ENCODE results near the gene FRMD4A.

Gene FRMD4A

GRCh38 chr10:14350006-14350405 is 19.3 kb upstream of the FRMD4A start:
- DNase-seq (ENCODE audit: insufficient read length, low spot score), result no peak
- TF ChIP-seq POU2F2 (IDR thresholded peaks at IDR 0.05; ENCODE audit: low read depth, low read length) (no peak), POLR2AphosphoS5 (IDR thresholded peaks at IDR 0.05; ENCODE audit: low read depth, low read length) (no peak), PAX5 (IDR thresholded peaks at IDR 0.05; ENCODE audit: insufficient read depth, low read length, severe bottlenecking) (no peak), POLR2A (IDR thresholded peaks at IDR 0.05; ENCODE audit: low read depth, low read length) (no peak), TAF1 (IDR thresholded peaks at IDR 0.05; ENCODE audit: low read depth, low read length) (no peak), SPI1 (IDR thresholded peaks at IDR 0.05; ENCODE audit: low read depth, low read length) (no peak)
- FAIRE-seq, result no peak

DNA sequence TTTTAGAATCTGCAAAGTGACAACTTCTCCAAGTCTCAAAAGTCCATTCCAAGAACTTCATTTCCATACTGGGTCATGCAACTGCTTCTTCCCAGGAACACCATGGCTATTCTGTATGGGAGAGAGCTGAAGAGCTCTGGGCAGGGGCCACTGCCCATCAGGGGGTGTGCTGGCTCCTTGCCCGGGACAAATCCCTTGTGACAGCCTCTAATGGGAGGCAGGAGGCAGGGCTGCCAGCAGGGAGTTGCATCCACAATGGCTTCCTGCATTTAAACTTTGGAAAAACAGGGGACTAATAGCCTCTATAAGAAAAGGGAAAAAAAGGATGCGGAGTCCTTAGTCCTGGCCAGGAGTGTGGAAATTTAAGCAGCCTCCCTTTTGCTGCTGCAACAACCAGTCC is 18.4 kb upstream of the FRMD4A start:
- no peak for DNase-seq (ENCODE audit: insufficient read length, low spot score)
- FAIRE-seq, result no peak

GRCh38 chr10:14345262-14345661 is 14.5 kb upstream of the FRMD4A start:
- TF ChIP-seq TAF1 (IDR thresholded peaks at IDR 0.05; ENCODE audit: low read depth, low read length), result no peak
- TF ChIP-seq POLR2AphosphoS5 (IDR thresholded peaks at IDR 0.05; ENCODE audit: low read depth, low read length), result no peak
- no peak for TF ChIP-seq POLR2A (IDR thresholded peaks at IDR 0.05; ENCODE audit: low read depth, low read length)
- no peak for TF ChIP-seq POU2F2 (IDR thresholded peaks at IDR 0.05; ENCODE audit: low read depth, low read length)
- TF ChIP-seq SPI1 (IDR thresholded peaks at IDR 0.05; ENCODE audit: low read depth, low read length), result no peak
- no peak for TF ChIP-seq PAX5 (IDR thresholded peaks at IDR 0.05; ENCODE audit: insufficient read depth, low read length, severe bottlenecking)
- DNase-seq (ENCODE audit: insufficient read length, low spot score) (no peak), FAIRE-seq (no peak)

More for the DNA sequence above, 18.4 kb upstream of the FRMD4A start:
- TF ChIP-seq PAX5 (IDR thresholded peaks at IDR 0.05; ENCODE audit: insufficient read depth, low read length, severe bottlenecking) (no peak), SPI1 (IDR thresholded peaks at IDR 0.05; ENCODE audit: low read depth, low read length) (no peak), POLR2A (IDR thresholded peaks at IDR 0.05; ENCODE audit: low read depth, low read length) (no peak), TAF1 (IDR thresholded peaks at IDR 0.05; ENCODE audit: low read depth, low read length) (no peak), POU2F2 (IDR thresholded peaks at IDR 0.05; ENCODE audit: low read depth, low read length) (no peak), POLR2AphosphoS5 (IDR thresholded peaks at IDR 0.05; ENCODE audit: low read depth, low read length) (no peak)

- FAIRE-seq (no peak), DNase-seq (ENCODE audit: insufficient read length, low spot score) (no peak)
- TF ChIP-seq SPI1 (IDR thresholded peaks at IDR 0.05; ENCODE audit: low read depth, low read length), result no peak
- TF ChIP-seq TAF1 (IDR thresholded peaks at IDR 0.05; ENCODE audit: low read depth, low read length), result no peak
- TF ChIP-seq POLR2A (IDR thresholded peaks at IDR 0.05; ENCODE audit: low read depth, low read length), result no peak
- TF ChIP-seq POU2F2 (IDR thresholded peaks at IDR 0.05; ENCODE audit: low read depth, low read length), result no peak
- no peak for TF ChIP-seq PAX5 (IDR thresholded peaks at IDR 0.05; ENCODE audit: insufficient read depth, low read length, severe bottlenecking)
- TF ChIP-seq POLR2AphosphoS5 (IDR thresholded peaks at IDR 0.05; ENCODE audit: low read depth, low read length), result no peak
Measured at GRCh38 chr10:14340051-14340744, 9.5 kb upstream of the FRMD4A start.

DNA sequence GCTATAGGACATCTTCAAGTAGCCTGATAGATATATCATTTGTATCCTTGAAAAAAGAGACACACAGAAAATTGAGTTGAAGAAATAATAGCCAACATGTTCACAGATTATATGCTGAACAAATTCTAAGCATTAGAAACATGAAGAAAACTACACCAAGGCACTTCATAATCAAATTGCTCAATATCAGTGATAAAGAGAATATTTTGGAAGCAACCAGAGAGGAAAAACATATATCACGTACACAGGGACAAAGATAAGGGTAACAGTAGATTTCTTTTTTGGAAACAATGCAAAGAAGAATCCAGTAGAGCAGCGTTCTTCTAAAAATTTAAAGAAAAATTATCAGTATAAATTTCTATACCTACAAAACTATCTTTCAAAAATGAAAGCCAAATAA is 6.0 kb upstream of the FRMD4A start:
- TF ChIP-seq POU2F2 (IDR thresholded peaks at IDR 0.05; ENCODE audit: low read depth, low read length), result no peak
- FAIRE-seq, result no peak

GRCh38 chr10:14334771-14335170 is 4.0 kb upstream of the FRMD4A start:
- FAIRE-seq (no peak), DNase-seq (ENCODE audit: insufficient read length, low spot score) (no peak)

More for the DNA sequence above, 6.0 kb upstream of the FRMD4A start:
- no peak for DNase-seq (ENCODE audit: insufficient read length, low spot score)

GRCh38 chr10:14333606-14334005 is 2.9 kb upstream of the FRMD4A start:
- TF ChIP-seq POU2F2 (IDR thresholded peaks at IDR 0.05; ENCODE audit: low read depth, low read length), result no peak
- TF ChIP-seq SPI1 (IDR thresholded peaks at IDR 0.05; ENCODE audit: low read depth, low read length), result no peak
- DNase-seq (ENCODE audit: insufficient read length, low spot score) (no peak), FAIRE-seq (no peak)

More at GRCh38 chr10:14334771-14335170, 4.0 kb upstream of the FRMD4A start:
- no peak for TF ChIP-seq POU2F2 (IDR thresholded peaks at IDR 0.05; ENCODE audit: low read depth, low read length)
- TF ChIP-seq POLR2A (IDR thresholded peaks at IDR 0.05; ENCODE audit: low read depth, low read length), result no peak
- no peak for TF ChIP-seq TAF1 (IDR thresholded peaks at IDR 0.05; ENCODE audit: low read depth, low read length)
- no peak for TF ChIP-seq PAX5 (IDR thresholded peaks at IDR 0.05; ENCODE audit: insufficient read depth, low read length, severe bottlenecking)

DNA sequence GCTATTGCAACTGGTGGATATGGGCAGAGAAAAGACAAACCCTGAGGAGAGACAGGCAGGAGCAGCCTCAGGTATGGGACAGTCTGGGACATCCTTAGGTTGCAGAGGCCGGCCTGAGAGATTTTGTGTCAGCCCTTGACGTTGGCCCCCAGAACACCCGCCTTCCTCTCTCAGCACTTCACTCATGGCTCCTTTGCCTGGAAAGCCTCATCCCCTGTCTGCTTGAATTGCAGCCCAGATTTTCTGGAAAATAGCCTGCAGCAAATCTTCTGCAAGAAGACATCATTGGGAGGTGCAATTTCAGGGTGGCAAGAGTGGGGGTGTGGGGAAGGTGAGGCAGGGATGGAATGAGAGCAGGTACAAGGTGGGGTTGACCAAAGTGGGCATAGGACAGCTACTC is 2.2 kb upstream of the FRMD4A start:
- no peak for DNase-seq (ENCODE audit: insufficient read length, low spot score)
- TF ChIP-seq POLR2A (IDR thresholded peaks at IDR 0.05; ENCODE audit: low read depth, low read length) (no peak), SPI1 (IDR thresholded peaks at IDR 0.05; ENCODE audit: low read depth, low read length) (no peak), TAF1 (IDR thresholded peaks at IDR 0.05; ENCODE audit: low read depth, low read length) (no peak), PAX5 (IDR thresholded peaks at IDR 0.05; ENCODE audit: insufficient read depth, low read length, severe bottlenecking) (no peak), POLR2AphosphoS5 (IDR thresholded peaks at IDR 0.05; ENCODE audit: low read depth, low read length) (no peak)
- no peak for FAIRE-seq

DNA sequence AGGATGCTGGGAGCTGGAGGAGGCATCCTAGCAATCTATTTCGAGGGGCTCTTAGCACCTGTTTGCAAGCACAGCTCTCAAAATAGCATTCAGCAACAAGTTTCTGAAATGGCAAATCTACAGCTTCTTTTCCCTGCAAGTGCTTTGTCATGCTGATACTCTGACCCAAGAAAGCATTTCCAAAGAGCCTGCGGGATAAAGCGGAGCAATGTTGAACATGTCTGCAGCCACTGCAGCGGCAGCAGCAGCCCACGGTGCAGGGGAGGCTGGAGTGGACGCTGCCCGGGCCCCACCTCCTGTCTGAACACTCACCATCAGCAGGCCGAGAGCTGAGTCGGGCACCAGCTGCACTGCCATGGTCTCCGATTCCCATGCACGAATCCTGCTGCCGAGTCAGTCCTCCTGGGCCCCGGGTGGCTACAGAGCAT is 964 bp downstream of the FRMD4A start:
- no peak for FAIRE-seq

DNA sequence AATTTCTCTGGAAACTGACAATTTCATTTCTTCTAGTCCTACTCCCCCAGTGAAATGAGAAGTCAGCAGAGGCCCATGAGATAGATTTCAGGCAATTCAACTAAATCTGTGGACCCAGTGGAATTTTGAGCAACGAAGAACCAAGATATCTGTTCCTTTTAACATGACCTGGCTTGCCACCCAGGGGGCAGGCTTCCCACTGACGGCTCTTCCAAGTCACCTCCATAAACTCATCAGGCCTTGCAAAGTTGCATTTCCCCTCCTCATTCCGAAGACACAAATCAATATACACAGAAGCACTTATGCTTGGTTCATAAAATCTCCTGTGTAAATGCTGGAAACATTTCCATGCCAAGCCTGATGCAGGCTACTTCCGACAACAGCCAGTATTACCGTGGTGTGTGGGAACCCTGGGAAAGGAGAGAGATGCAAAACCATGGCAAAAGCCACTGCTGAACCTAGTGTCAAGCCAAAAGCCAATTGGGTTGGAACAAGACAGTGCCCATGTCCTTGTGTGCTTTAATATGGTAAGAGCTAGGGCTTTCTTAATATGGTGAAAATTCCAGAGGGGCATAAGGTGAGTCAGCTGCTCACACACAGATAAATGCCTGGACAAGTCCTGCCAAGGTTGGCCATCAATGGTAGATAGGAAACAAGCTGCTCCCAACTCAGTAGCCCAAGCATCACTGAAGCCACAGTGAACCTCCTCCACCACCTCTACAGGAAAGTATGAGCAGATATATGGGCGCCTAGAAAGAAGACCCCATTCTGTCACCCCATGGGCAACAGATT is 1.6 kb downstream of the FRMD4A start:
- TF ChIP-seq PAX5 (IDR thresholded peaks at IDR 0.05; ENCODE audit: insufficient read depth, low read length, severe bottlenecking) (no peak), POU2F2 (IDR thresholded peaks at IDR 0.05; ENCODE audit: low read depth, low read length) (no peak), POLR2A (IDR thresholded peaks at IDR 0.05; ENCODE audit: low read depth, low read length) (no peak), SPI1 (IDR thresholded peaks at IDR 0.05; ENCODE audit: low read depth, low read length) (no peak), POLR2AphosphoS5 (IDR thresholded peaks at IDR 0.05; ENCODE audit: low read depth, low read length) (no peak), TAF1 (IDR thresholded peaks at IDR 0.05; ENCODE audit: low read depth, low read length) (no peak)
- DNase-seq (ENCODE audit: insufficient read length, low spot score) (no peak), FAIRE-seq (no peak)

More for the DNA sequence above, 964 bp downstream of the FRMD4A start:
- TF ChIP-seq TAF1 (IDR thresholded peaks at IDR 0.05; ENCODE audit: low read depth, low read length) (no peak), POLR2A (IDR thresholded peaks at IDR 0.05; ENCODE audit: low read depth, low read length) (no peak), POLR2AphosphoS5 (IDR thresholded peaks at IDR 0.05; ENCODE audit: low read depth, low read length) (no peak), PAX5 (IDR thresholded peaks at IDR 0.05; ENCODE audit: insufficient read depth, low read length, severe bottlenecking) (no peak), SPI1 (IDR thresholded peaks at IDR 0.05; ENCODE audit: low read depth, low read length) (no peak)
- DNase-seq (ENCODE audit: insufficient read length, low spot score), result no peak
